GM19438 (cell line): ENCODE results near the gene CHIC1.

ENCODE experiments used
- ATAC-seq: cut with Tn5 transposase; IDR thresholded peaks from one replicate; pipeline ENCODE4 v1.9.1; 2021; ENCODE audit warnings: low read depth; ENCODE audit not compliant: unreplicated experiment

Gene CHIC1

GRCh38 chrX:73728602-73729001, 165.6 kb downstream of the CHIC1 start:
- ATAC-seq = no peak
